GM23248 (cell line): ENCODE measurements around the gene PXDN. TPM values are rescaled to one million over a fixed set of nuclear protein-coding genes. Genes with fewer than 3 reads are reported as not detected.

Experiments used
- DNase-seq: peaks from one replicate; pipeline ENCODE4 v3.0.0-alpha.2; 2015
- H2AFZ ChIP-seq: fragments of 200-600 bp; sonication (generic); 2 replicates; pipeline ENCODE4 v1.6.1; 2016; ENCODE audit warnings: antibody characterized with exemption
- H3F3A ChIP-seq: fragments of 200-600 bp; sonication (generic); 2 replicates; pipeline ENCODE4 v1.6.1; 2016; ENCODE audit warnings: mild to moderate bottlenecking, antibody characterized with exemption, mixed run types; ENCODE audit not compliant: insufficient read depth
- H3K27ac ChIP-seq: fragments of 200-600 bp; sonication (generic); 2 replicates; pipeline ENCODE4 v1.5.1; 2016; ENCODE audit warnings: mild to moderate bottlenecking
- H3K27me3 ChIP-seq: fragments of 200-600 bp; sonication (generic); replicated peaks from 2 replicates; pipeline ENCODE4 v1.6.1; 2016; ENCODE audit warnings: mild to moderate bottlenecking; ENCODE audit not compliant: insufficient read depth
- H3K36me3 ChIP-seq: fragments of 200-600 bp; sonication (generic); 2 replicates; pipeline ENCODE4 v1.6.1; 2016; ENCODE audit warnings: low read depth, mild to moderate bottlenecking
- H3K4me1 ChIP-seq: fragments of 200-600 bp; sonication (generic); 2 replicates; pipeline ENCODE4 v1.6.1; 2016; ENCODE audit warnings: mild to moderate bottlenecking; ENCODE audit not compliant: insufficient read depth
- H3K4me2 ChIP-seq: fragments of 200-600 bp; sonication (generic); one replicate; pipeline ENCODE4 v1.6.1; 2016; ENCODE audit warnings: mild to moderate bottlenecking; ENCODE audit not compliant: unreplicated experiment
- H3K4me3 ChIP-seq: fragments of 200-600 bp; sonication (generic); 2 replicates; pipeline ENCODE4 v1.5.1; 2016; ENCODE audit warnings: mild to moderate bottlenecking
- H3K79me2 ChIP-seq: fragments of 200-600 bp; sonication (generic); 2 replicates; pipeline ENCODE4 v1.6.1; 2016; ENCODE audit warnings: mild to moderate bottlenecking; ENCODE audit not compliant: insufficient read depth
- H3K9ac ChIP-seq: fragments of 200-600 bp; sonication (generic); 2 replicates; pipeline ENCODE4 v1.6.1; 2016; ENCODE audit warnings: mild to moderate bottlenecking
- H3K9me2 ChIP-seq: fragments of 200-600 bp; sonication (generic); 2 replicates; pipeline ENCODE4 v1.6.1; 2016; ENCODE audit warnings: mixed run types, mild to moderate bottlenecking, moderate library complexity; ENCODE audit not compliant: insufficient read depth
- H3K9me3 ChIP-seq: fragments of 200-600 bp; sonication (generic); one replicate; pipeline ENCODE4 v1.6.1; 2017; ENCODE audit warnings: low read depth
- H4K20me1 ChIP-seq: fragments of 200-600 bp; sonication (generic); 2 replicates; pipeline ENCODE4 v1.6.0; 2016; ENCODE audit not compliant: insufficient read depth
- EZH2 ChIP-seq: fragments of 200-600 bp; sonication (generic); IDR thresholded peaks from 2 replicates; pipeline ENCODE4 v1.6.1; 2018; ENCODE audit warnings: antibody characterized with exemption, mild to moderate bottlenecking; ENCODE audit not compliant: insufficient read depth, poor library complexity, severe bottlenecking
- EZH2phosphoT487 ChIP-seq: fragments of 200-600 bp; sonication (generic); IDR thresholded peaks from 2 replicates; pipeline ENCODE4 v1.6.1; 2018; ENCODE audit warnings: antibody characterized with exemption, moderate library complexity, mild to moderate bottlenecking, low read depth; ENCODE audit not compliant: insufficient read depth
- WGBS, 2 experiments: methylation state at CpG; one replicate each; pipeline ENCODE4 v1.1.6; 2015 to 2017; ENCODE audit warnings: low lambda C conversion rate in 2 of 2, low coverage in 1 of 2; ENCODE audit errors: missing lambda C conversion rate in 2 of 2; 5-methylcytosine and 5-hydroxymethylcytosine counted together
- in situ Hi-C: fragments of 300-500 bp; cut with MboI; formaldehyde crosslinking; loops from 2 replicates; pipeline ENCODE4 v1.15.0; 2020
- polyA plus RNA-seq: library from polyadenylated mRNA; unstranded; fragments of >200 nt; fragmentation: Nextera tagmentation; extraction: Ambion mirVana; gene quantifications from 2 replicates; pipeline ENCODE4 v1.2.1, GENCODE V29; 2016
- total RNA-seq: library from RNA; depleted of rRNA; stranded (reverse); fragments of >200 nt; shearing (Covaris generic); gene quantifications from 2 replicates; pipeline ENCODE4 v1.2.3, GENCODE V29; 2014

Gene PXDN
- total and polyA plus RNA-seq, 2 experiments from 2014 or later, result 222 to 263 TPM

- H3K9me2 ChIP-seq, result no peaks in the 10 kb centered on the region
- WGBS, 2 experiments, result 94 to 99% methylated on average over 15 of the region's 15 CpGs
- H3K4me3 ChIP-seq, result no peak overlapping the region
- H3K9ac ChIP-seq, result no peak overlapping the region
- H3K79me2 ChIP-seq, result peaks cover 20% of the 10 kb centered on the region
- in situ Hi-C loops, result no loop called here
- H3F3A ChIP-seq, result no peaks in the 10 kb centered on the region
- DNase-seq, result no peak
- H3K4me1 ChIP-seq, result no peaks in the 10 kb centered on the region
- no peaks in the 10 kb centered on the region for H3K9me3 ChIP-seq
- H3K27me3 ChIP-seq, result no peaks in the 10 kb centered on the region
- TF ChIP-seq EZH2phosphoT487 (no peak), EZH2 (no peak)
- no peak overlapping the region for H2AFZ ChIP-seq
- H3K27ac ChIP-seq, result no peak overlapping the region
- peaks cover 47% of the 10 kb centered on the region; the same call in 1 of the 2 replicates for H3K36me3 ChIP-seq
- H4K20me1 ChIP-seq, result no peaks in the 10 kb centered on the region
- H3K4me2 ChIP-seq, result no peak overlapping the region
Measured at GRCh38 chr2:1642066-1642861, 102.1 kb downstream of the PXDN start.

GRCh38 chr2:1641523-1641922 is 102.8 kb downstream of the PXDN start:
- H2AFZ ChIP-seq, result no peak overlapping the region
- no peaks in the 10 kb centered on the region for H3K27me3 ChIP-seq
- H3K4me2 ChIP-seq, result no peak overlapping the region
- H4K20me1 ChIP-seq, result no peaks in the 10 kb centered on the region
- WGBS, 2 experiments, result 93 to 100% methylated on average over 3 of the region's 3 CpGs
- H3K9me2 ChIP-seq, result no peaks in the 10 kb centered on the region
- H3K27ac ChIP-seq, result no peak overlapping the region
- no peaks in the 10 kb centered on the region for H3F3A ChIP-seq
- no peaks in the 10 kb centered on the region for H3K4me1 ChIP-seq
- H3K4me3 ChIP-seq, result no peak overlapping the region
- no peak overlapping the region for H3K9ac ChIP-seq
- H3K79me2 ChIP-seq, result peaks cover 14% of the 10 kb centered on the region
- in situ Hi-C loops, result no loop called here
- TF ChIP-seq EZH2phosphoT487 (no peak), EZH2 (no peak)
- no peak for DNase-seq
- no peaks in the 10 kb centered on the region for H3K9me3 ChIP-seq
- peaks cover 43% of the 10 kb centered on the region; the same call in 1 of the 2 replicates for H3K36me3 ChIP-seq

GRCh38 chr2:1640301-1641135 is 103.8 kb downstream of the PXDN start:
- no peaks in the 10 kb centered on the region for H3K9me2 ChIP-seq
- TF ChIP-seq EZH2 (no peak), EZH2phosphoT487 (no peak)

GRCh38 chr2:1639086-1639858 is 105.0 kb downstream of the PXDN start:
- no peak overlapping the region for H2AFZ ChIP-seq
- H3K9me2 ChIP-seq, result no peaks in the 10 kb centered on the region
- H3K79me2 ChIP-seq, result no peaks in the 10 kb centered on the region
- no peak for DNase-seq
- H3K4me2 ChIP-seq, result no peak overlapping the region
- no peaks in the 10 kb centered on the region for H3K9me3 ChIP-seq
- no peak for TF ChIP-seq EZH2phosphoT487
- no peak for TF ChIP-seq EZH2
- H3F3A ChIP-seq, result no peaks in the 10 kb centered on the region
- H3K27me3 ChIP-seq, result no peaks in the 10 kb centered on the region
- H3K27ac ChIP-seq, result no peak overlapping the region
- H3K4me1 ChIP-seq, result no peaks in the 10 kb centered on the region
- H3K9ac ChIP-seq, result no peak overlapping the region
- H3K4me3 ChIP-seq, result no peak overlapping the region
- peaks cover 28% of the 10 kb centered on the region; the same call in 1 of the 2 replicates for H3K36me3 ChIP-seq
- no peaks in the 10 kb centered on the region for H4K20me1 ChIP-seq
- in situ Hi-C loops, result no loop called here
- WGBS, 2 experiments, result 97 to 98% methylated on average over 23 to 24 of the region's 25 CpGs

More at GRCh38 chr2:1640301-1641135, 103.8 kb downstream of the PXDN start:
- no peak for DNase-seq
- Histone ChIP-seq H3K27me3 (no peaks in the 10 kb centered on the region), H3K4me1 (no peaks in the 10 kb centered on the region), H3F3A (no peaks in the 10 kb centered on the region), H4K20me1 (no peaks in the 10 kb centered on the region), H3K4me3 (no peak overlapping the region), H3K9ac (no peak overlapping the region), H3K79me2 (peaks cover 4% of the 10 kb centered on the region), H2AFZ (no peak overlapping the region), H3K27ac (no peak overlapping the region), H3K9me3 (no peaks in the 10 kb centered on the region), H3K36me3 (peaks cover 33% of the 10 kb centered on the region; the same call in 1 of the 2 replicates), H3K4me2 (no peak overlapping the region)
- in situ Hi-C loops, result no loop called here
- WGBS, 2 experiments, result 96 to 97% methylated on average over 17 of the region's 17 CpGs
